ENCODE results near the gene BACE1-AS.

- no peak for TF ChIP-seq CTCF (IDR thresholded peaks at IDR 0.05; ENCODE audit: low read length)
- no peak for TF ChIP-seq EZH2 (optimal IDR thresholded peaks at IDR 0.05; ENCODE audit: low read depth, low read length)
- TF ChIP-seq EZH2phosphoT487 (IDR thresholded peaks at IDR 0.05; ENCODE audit: low read length) = no peak
These were observed 10.0 kb upstream of the BACE1-AS start for GRCh38 chr11:117281159-117281558.

Data from MM.1S (cell line).